Activated T-cell treated with anti-CD3 and anti-CD28 coated beads for 4 hours (primary cell): Measurements from ENCODE around the gene PBX4.
A peak's percentile ranks its signal among the peaks of the same experiment; 100 is the strongest.
"Not testable (repeated sequence)": the region's sequence is repeated elsewhere in the genome, so short reads cannot be mapped to it uniquely, and the experiment has no call there.

Experiments used
- DNase-seq: peaks from one replicate; pipeline ENCODE4 v3.0.0-alpha.2; 2020

The PBX4 gene

GRCh38 chr19:19618219-19619051, at the start of gene PBX4:
Gene PBX4 (minus strand): TSS chr19:19618687. CDS start chr19:19618629, 58 bp downstream.
- DNase-seq = peak; percentile 99

- not testable (repeated sequence) for DNase-seq
These were observed 47.0 kb upstream of the PBX4 start for GRCh38 chr19:19665420-19665948.

GRCh38 chr19:19663256-19664120, 45.0 kb upstream of the PBX4 start, which contains the start of gene ATP13A1:
Gene ATP13A1 (minus strand): TSS chr19:19663676. CDS start chr19:19663666, 10 bp downstream.
- DNase-seq = peak; percentile 82

GRCh38 chr19:19662871-19663255, 44.4 kb upstream of the PBX4 start:
- DNase-seq = no peak

GRCh38 chr19:19662344-19662743, 43.9 kb upstream of the PBX4 start:
- DNase-seq = no peak

- DNase-seq = no peak
These were observed 43.3 kb upstream of the PBX4 start for GRCh38 chr19:19661675-19662251.

GRCh38 chr19:19661141-19661674, 42.7 kb upstream of the PBX4 start:
- DNase-seq = no peak

- no peak for DNase-seq
These were observed 41.3 kb upstream of the PBX4 start for GRCh38 chr19:19659646-19660245.

- DNase-seq = no peak
These were observed 38.9 kb upstream of the PBX4 start for GRCh38 chr19:19657397-19657783.

- no peak for DNase-seq
These were observed 38.2 kb upstream of the PBX4 start for GRCh38 chr19:19656451-19657396.

GRCh38 chr19:19655641-19656343, 37.3 kb upstream of the PBX4 start:
- no peak for DNase-seq

- no peak for DNase-seq
These were observed 36.6 kb upstream of the PBX4 start for GRCh38 chr19:19655051-19655594.

GRCh38 chr19:19654441-19654840, 36.0 kb upstream of the PBX4 start:
- no peak for DNase-seq

- no peak for DNase-seq
These were observed 35.2 kb upstream of the PBX4 start for GRCh38 chr19:19653597-19654147.

- no peak for DNase-seq
These were observed 34.2 kb upstream of the PBX4 start for GRCh38 chr19:19652482-19653295.

GRCh38 chr19:19651076-19651475, 32.6 kb upstream of the PBX4 start:
- no peak for DNase-seq

GRCh38 chr19:19650331-19650730, 31.8 kb upstream of the PBX4 start:
- no peak for DNase-seq

- no peak for DNase-seq
These were observed 31.1 kb upstream of the PBX4 start for GRCh38 chr19:19649580-19649995.

GRCh38 chr19:19649155-19649554, 30.7 kb upstream of the PBX4 start:
- no peak for DNase-seq
